Endothelial cell of umbilical vein (primary cell): ENCODE results near the gene HTR7. TPM values are rescaled to one million over a fixed set of nuclear protein-coding genes. Genes with fewer than 3 reads are reported as not detected.

Experiments
- BruUV-seq: library from RNA; stranded (reverse); fragments of 400-500 nt; replicated peaks from 2 replicates; lab custom pipeline; 2021; lab: Mats Ljungman, UMichigan
- CTCF ChIA-PET: fragments of 300-600, 350-600 bp; sonication (Branson Sonifier 250); formaldehyde crosslinking; loops from one replicate; lab custom pipeline; 2021; ENCODE audit warnings: antibody characterized with exemption, inconsistent platforms; lab: Charles Lee
- POLR2A ChIA-PET: fragments of 300-600, 350-600 bp; sonication (Branson Sonifier 250); formaldehyde crosslinking; loops from one replicate; lab custom pipeline; 2021; ENCODE audit warnings: antibody characterized with exemption, inconsistent platforms; lab: Charles Lee
- DNase-seq: peaks from one replicate; pipeline ENCODE4 v3.0.0-alpha.2; 2011; ENCODE audit warnings: low read depth, low spot score
- FAIRE-seq: peaks from 2 replicates; lab custom pipeline; 2011; peaks lifted over from hg19 to GRCh38; lab: Jason Lieb, UNC
- H2AFZ ChIP-seq: 2 replicates; pipeline ENCODE4 v1.6.0; 2012; ENCODE audit warnings: low read depth, low read length, control low read depth, inconsistent platforms
- H3K27ac ChIP-seq: 2 replicates; pipeline ENCODE4 v1.5.1; 2011; ENCODE audit warnings: low read depth, mild to moderate bottlenecking, control low read depth, low read length, moderate library complexity; ENCODE audit not compliant: insufficient read depth
- H3K27me3 ChIP-seq, 2 experiments: 2 replicates each; pipeline versions ENCODE4 v1.6.0 to v1.6.1; 2011; ENCODE audit warnings: low read length in 2 of 2, mixed read lengths in 1 of 2; ENCODE audit not compliant: control insufficient read depth in 2 of 2, insufficient read depth in 2 of 2
- H3K36me3 ChIP-seq, 2 experiments: 2 replicates in 1 of 2; 3 replicates in 1 of 2; pipeline ENCODE4 v1.5.1; 2011; ENCODE audit warnings: low read length in 2 of 2, mild to moderate bottlenecking in 1 of 2, moderate library complexity in 1 of 2; ENCODE audit not compliant: control insufficient read depth in 2 of 2, insufficient read depth in 2 of 2; ENCODE audit errors: extremely low read depth in 1 of 2
- H3K4me1 ChIP-seq: 3 replicates; pipeline ENCODE4 v1.5.1; 2011; ENCODE audit warnings: mild to moderate bottlenecking, low read length; ENCODE audit not compliant: control insufficient read depth, insufficient read depth; ENCODE audit errors: extremely low read depth
- H3K4me2 ChIP-seq: 2 replicates; pipeline ENCODE4 v1.6.1; 2011; ENCODE audit warnings: low read length, control low read depth, mixed read lengths; ENCODE audit not compliant: insufficient read depth
- H3K4me3 ChIP-seq, 3 experiments: fragments of 200-600 bp in 1 of 3; sonication (generic), shearing (Covaris generic) in 1 of 3; replicated peaks in 1 of 3; 2 replicates each; pipeline ENCODE4 v1.5.1; 2011 to 2016; ENCODE audit warnings: control low read depth in 3 of 3, low read length in 3 of 3, mild to moderate bottlenecking in 2 of 3, inconsistent platforms in 1 of 3, low read depth in 1 of 3, moderate library complexity in 1 of 3; ENCODE audit not compliant: insufficient read depth in 1 of 3
- H3K79me2 ChIP-seq: 2 replicates; pipeline ENCODE4 v1.6.0; 2012; ENCODE audit warnings: low read length, inconsistent platforms; ENCODE audit not compliant: control insufficient read depth, insufficient read depth
- H3K9ac ChIP-seq: replicated peaks from 2 replicates; pipeline ENCODE3; 2011; ENCODE audit warnings: low read length, control low read depth; ENCODE audit not compliant: insufficient read depth; ENCODE audit errors: extremely low read depth
- H3K9me1 ChIP-seq: replicated peaks from 3 replicates; pipeline ENCODE4 v1.6.0; 2011; ENCODE audit warnings: mild to moderate bottlenecking, low read length; ENCODE audit not compliant: control insufficient read depth, insufficient read depth; ENCODE audit errors: extremely low read depth
- H3K9me3 ChIP-seq: replicated peaks from 2 replicates; pipeline ENCODE4 v1.5.1; 2012; ENCODE audit warnings: low read length, inconsistent platforms; ENCODE audit not compliant: control insufficient read depth, insufficient read depth
- H4K20me1 ChIP-seq: replicated peaks from 2 replicates; pipeline ENCODE3; 2011; ENCODE audit warnings: mild to moderate bottlenecking, low read length; ENCODE audit not compliant: control insufficient read depth, insufficient read depth; ENCODE audit errors: extremely low read depth
- CTCF ChIP-seq, 2 donors: IDR thresholded peaks; 1 replicate in 1 of 2; 2 replicates in 1 of 2; pipeline ENCODE4 v1.5.1; 2011; ENCODE audit warnings: low read length in 2 of 2, mild to moderate bottlenecking in 2 of 2, moderate library complexity in 2 of 2, control low read depth in 1 of 2, inconsistent platforms in 1 of 2, low read depth in 1 of 2; ENCODE audit not compliant: insufficient read depth in 1 of 2; ENCODE audit errors: extremely low read depth in 1 of 2
- EZH2 ChIP-seq: IDR thresholded peaks from 2 replicates; pipeline ENCODE4 v1.6.1; 2012; ENCODE audit warnings: borderline replicate concordance, low read depth, mild to moderate bottlenecking, moderate library complexity, low read length, inconsistent platforms; ENCODE audit not compliant: severe bottlenecking
- FOS ChIP-seq: IDR thresholded peaks from 2 replicates; pipeline ENCODE4 v1.6.1; 2011; ENCODE audit warnings: mild to moderate bottlenecking, low read length, moderate library complexity, borderline replicate concordance; ENCODE audit not compliant: insufficient read depth
- GATA2 ChIP-seq: IDR thresholded peaks from 2 replicates; pipeline ENCODE4 v1.7.0; 2011; ENCODE audit warnings: low read depth, mild to moderate bottlenecking, moderate library complexity, mixed read lengths, low read length; ENCODE audit not compliant: insufficient read length, insufficient read depth
- JUN ChIP-seq: IDR thresholded peaks from 2 replicates; pipeline ENCODE4 v1.6.1; 2011; ENCODE audit warnings: borderline replicate concordance, low read depth; ENCODE audit not compliant: insufficient read length, insufficient read depth
- MAX ChIP-seq: IDR thresholded peaks from 2 replicates; pipeline ENCODE4 v1.6.1; 2011; ENCODE audit not compliant: insufficient read depth, insufficient read length
- MYC ChIP-seq: IDR thresholded peaks from one replicate; pipeline ENCODE4 v1.6.1; 2011; ENCODE audit warnings: mild to moderate bottlenecking, low read depth, low read length
- POLR2A ChIP-seq: IDR thresholded peaks from 2 replicates; pipeline ENCODE4 v1.6.1; 2012; ENCODE audit warnings: low read depth, mild to moderate bottlenecking, control low read depth, low read length
- POLR2AphosphoS5 ChIP-seq: IDR thresholded peaks from 2 replicates; pipeline ENCODE4 v1.6.1; 2012; ENCODE audit warnings: low read depth, mild to moderate bottlenecking, control low read depth, low read length, moderate library complexity; ENCODE audit not compliant: insufficient read depth
- dilution Hi-C: fragments of 300-500 bp; cut with MboI; formaldehyde crosslinking; loops from one replicate; pipeline ENCODE4 v1.15.0; 2019; ENCODE audit warnings: low sequenced_read_pairs; ENCODE audit not compliant: extremely low pct_ligation_motif_present
- intact Hi-C: fragments of 100-400 bp; cut with micrococcal nuclease; formaldehyde crosslinking; loops from one replicate; pipeline ENCODE4 v1.10.0; 2022
- polyA plus RNA-seq, 4 experiments: library from polyadenylated mRNA; depleted of rRNA in 3 of 4; stranded (reverse) in 3 of 4; unstranded in 1 of 4; fragments of >200 nt; gene quantifications; 2 replicates each; pipeline versions ENCODE4 v1.2.1 to v1.2.3, GENCODE V29; 2011 to 2012; ENCODE audit warnings: missing spikeins in 1 of 4
- total RNA-seq: library from RNA; stranded (reverse); gene quantifications from 2 replicates; pipeline ENCODE4 v1.2.3, GENCODE V29; 2021

HTR7 gene
- total and polyA plus RNA-seq, 2 donors (not counting 3 experiments of a cell fraction or from before 2014, with no cell fraction given), result 0.01 to 0.22 TPM

GRCh38 chr10:90701428-90701827 is 156.4 kb downstream of the HTR7 start:
- no peak overlapping the region for H3K4me3 ChIP-seq
- H3K4me1 ChIP-seq, result no peaks in the 10 kb centered on the region
- ChIA-PET CTCF (no interaction called here), POLR2A (no interaction called here)
- no peaks in the 10 kb centered on the region for H3K79me2 ChIP-seq
- intact Hi-C loops (no loop called here), dilution Hi-C loops (no loop called here)
- TF ChIP-seq POLR2A, result no peak
- no peak for TF ChIP-seq POLR2AphosphoS5
- TF ChIP-seq JUN, result no peak
- TF ChIP-seq GATA2, result no peak
- no peak for TF ChIP-seq MYC
- TF ChIP-seq CTCF (IDR thresholded peaks at IDR 0.05; ENCODE audit: extremely low read depth in 1 of 2, insufficient read depth in 1 of 2, low read depth in 1 of 2, low read length in 2 of 2), result no peak
- no peak for TF ChIP-seq EZH2
- no peak for TF ChIP-seq MAX
- TF ChIP-seq FOS, result no peak
- H4K20me1 ChIP-seq, result no peaks in the 10 kb centered on the region
- no peak overlapping the region for H2AFZ ChIP-seq
- no peak overlapping the region for H3K9ac ChIP-seq
- no peak overlapping the region for H3K27ac ChIP-seq
- H3K36me3 ChIP-seq, result no peaks in the 10 kb centered on the region
- no TSS peak for BruUV-seq
- no peaks in the 10 kb centered on the region for H3K27me3 ChIP-seq
- no peak overlapping the region for H3K4me2 ChIP-seq
- H3K9me3 ChIP-seq, result no peaks in the 10 kb centered on the region
- H3K9me1 ChIP-seq, result no peaks in the 10 kb centered on the region
- no peak for FAIRE-seq
- no peak for DNase-seq
